ENCODE data around the gene SUMO2. TPM values are rescaled to one million over a fixed set of nuclear protein-coding genes. Genes with fewer than 3 reads are reported as not detected.

Gene SUMO2
- total and polyA plus RNA-seq, 2 of the 13 experiments (the other 11 are each of a cell fraction or from before 2014, with no cell fraction given), result 337 to 553 TPM

GRCh38 chr17:75183999-75184884 lies 1.5 kb upstream of the SUMO2 start:
- H3K9me3 ChIP-seq (ENCODE audit: low read length), result no peaks in the 10 kb centered on the region
- in situ Hi-C loops (cut with HindIII; ENCODE audit: extremely low pct_ligation_motif_present, low pct_unique_long_range_greater_than_20kb), result no loop called here
- H3K27me3 ChIP-seq (ENCODE audit: control insufficient read depth in 1 of 2, insufficient read depth in 2 of 2, low read length in 2 of 2), result no peaks in the 10 kb centered on the region; a peak in 1 of 5 replicates
- no peak overlapping the region for H3K4me3 ChIP-seq (replicated peaks in 1 of 3; ENCODE audit: insufficient read depth in 1 of 3, low read depth in 2 of 3, low read length in 3 of 3)
- no peak overlapping the region for H3K4me2 ChIP-seq (ENCODE audit: low read depth, low read length)
- peaks cover 40% of the 10 kb centered on the region for H3K4me1 ChIP-seq (ENCODE audit: insufficient read depth, low read length)
- intact Hi-C loops (cut with micrococcal nuclease; ENCODE audit: unreplicated experiment), result no loop called here
- FAIRE-seq (no peak), DNase-seq (ENCODE audit: low spot score) (no peak), ATAC-seq (no peak)
- no peak overlapping the region for H3K27ac ChIP-seq (ENCODE audit: extremely low read length, insufficient read depth, low read length)
- no peak overlapping the region for H3K9ac ChIP-seq (ENCODE audit: insufficient read depth, low read depth, low read length)
- H3K36me3 ChIP-seq (replicated peaks in 1 of 2; ENCODE audit: control insufficient read depth in 1 of 2, insufficient read depth in 2 of 2, low read length in 2 of 2), result peaks cover 5 to 7% of the 10 kb centered on the region in 2 experiments; a peak in 4 of 5 replicates
- 92% methylated on average over 9 of the region's 9 CpGs for WGBS (ENCODE audit: low lambda C conversion rate)
- no TSS peak for BruUV-seq (replicated peaks)
- no peak overlapping the region for H2AFZ ChIP-seq (ENCODE audit: low read length)
- H3K79me2 ChIP-seq (ENCODE audit: insufficient read depth, low read length), result peaks cover 33% of the 10 kb centered on the region
- H4K20me1 ChIP-seq (ENCODE audit: insufficient read depth, low read length), result peaks cover 15% of the 10 kb centered on the region
- CTCF ChIA-PET (ENCODE audit: low intra/inter-chr PET ratio, low total read pairs), result no interaction called here
- POLR2A ChIA-PET, result interaction anchor here (1.0 to 2.1 kb wide), 6 partner anchors 13 to 221 kb away, joined by 3 to 13 read pairs (median 8); partner anchors contain the start of genes GGA3, GRB2, JPT1 and MRPS7
- TF ChIP-seq GTF3A (CRISPR knock-in tag; conservative IDR thresholded peaks at IDR 0.05) (no peak), ELF3 (CRISPR knock-in tag; IDR thresholded peaks at IDR 0.05) (no peak), MTA1 (CRISPR knock-in tag; IDR thresholded peaks at IDR 0.05; ENCODE audit: borderline replicate concordance) (no peak), ZBTB7B (CRISPR knock-in tag; IDR thresholded peaks at IDR 0.05) (no peak), ZNF580 (CRISPR knock-in tag; IDR thresholded peaks at IDR 0.05; ENCODE audit: borderline replicate concordance, low read depth) (no peak), NKX3-1 (CRISPR knock-in tag; IDR thresholded peaks at IDR 0.05) (no peak), GABPB1 (CRISPR knock-in tag; IDR thresholded peaks at IDR 0.05) (no peak), DNMT1 (CRISPR knock-in tag; IDR thresholded peaks at IDR 0.05) (no peak), KDM5A (IDR thresholded peaks at IDR 0.05; ENCODE audit: borderline replicate concordance, low read length) (no peak), KDM3A (CRISPR knock-in tag; IDR thresholded peaks at IDR 0.05; ENCODE audit: low read depth) (no peak), ONECUT2 (CRISPR knock-in tag; IDR thresholded peaks at IDR 0.05) (no peak), ATF6 (CRISPR knock-in tag; conservative IDR thresholded peaks at IDR 0.05) (no peak), SAP130 (CRISPR knock-in tag; IDR thresholded peaks at IDR 0.05; ENCODE audit: low read depth) (no peak), ZNF780A (CRISPR knock-in tag; IDR thresholded peaks at IDR 0.05) (no peak), ZNF382 (CRISPR knock-in tag; IDR thresholded peaks at IDR 0.05; ENCODE audit: borderline replicate concordance) (no peak), ZNF790 (CRISPR knock-in tag; IDR thresholded peaks at IDR 0.05; ENCODE audit: borderline replicate concordance) (no peak), ZNF564 (CRISPR knock-in tag; IDR thresholded peaks at IDR 0.05) (no peak)

Data from HepG2 (cell line).